Measurements from ENCODE around the gene PTGR3.

DNA sequence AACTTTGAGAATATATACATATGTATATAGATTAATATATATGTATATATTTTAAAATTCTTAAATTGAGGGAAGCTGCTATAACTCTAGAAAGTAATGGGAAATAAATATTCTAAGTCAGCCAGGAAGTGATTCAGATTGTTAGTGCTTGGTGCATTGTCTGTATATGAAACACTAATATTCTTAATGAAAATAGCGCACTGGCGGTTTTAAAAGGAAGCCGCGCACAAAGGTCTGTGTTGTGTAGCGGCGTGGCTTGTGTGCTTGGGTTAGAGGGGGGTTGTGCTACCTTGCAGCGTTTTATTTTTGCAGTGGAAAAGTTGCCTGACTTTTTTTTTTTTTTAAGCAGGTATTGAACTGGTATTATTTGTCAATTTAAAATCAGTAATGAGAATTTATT lies 13.0 kb upstream of the PTGR3 start:
- TF ChIP-seq EZH2 (IDR thresholded peaks at IDR 0.05; ENCODE audit: borderline replicate concordance, insufficient read depth, low read depth, low read length, poor library complexity, severe bottlenecking) = no peak
- TF ChIP-seq, protein P1, sequence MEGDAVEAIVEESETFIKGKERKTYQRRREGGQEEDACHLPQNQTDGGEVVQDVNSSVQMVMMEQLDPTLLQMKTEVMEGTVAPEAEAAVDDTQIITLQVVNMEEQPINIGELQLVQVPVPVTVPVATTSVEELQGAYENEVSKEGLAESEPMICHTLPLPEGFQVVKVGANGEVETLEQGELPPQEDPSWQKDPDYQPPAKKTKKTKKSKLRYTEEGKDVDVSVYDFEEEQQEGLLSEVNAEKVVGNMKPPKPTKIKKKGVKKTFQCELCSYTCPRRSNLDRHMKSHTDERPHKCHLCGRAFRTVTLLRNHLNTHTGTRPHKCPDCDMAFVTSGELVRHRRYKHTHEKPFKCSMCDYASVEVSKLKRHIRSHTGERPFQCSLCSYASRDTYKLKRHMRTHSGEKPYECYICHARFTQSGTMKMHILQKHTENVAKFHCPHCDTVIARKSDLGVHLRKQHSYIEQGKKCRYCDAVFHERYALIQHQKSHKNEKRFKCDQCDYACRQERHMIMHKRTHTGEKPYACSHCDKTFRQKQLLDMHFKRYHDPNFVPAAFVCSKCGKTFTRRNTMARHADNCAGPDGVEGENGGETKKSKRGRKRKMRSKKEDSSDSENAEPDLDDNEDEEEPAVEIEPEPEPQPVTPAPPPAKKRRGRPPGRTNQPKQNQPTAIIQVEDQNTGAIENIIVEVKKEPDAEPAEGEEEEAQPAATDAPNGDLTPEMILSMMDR (IDR thresholded peaks at IDR 0.05) = no peak
